ENCODE results near the gene ADGRD1. TPM values are rescaled to one million over a fixed set of nuclear protein-coding genes. Genes with fewer than 3 reads are reported as not detected.

The ADGRD1 gene
- total RNA-seq, 1 donor from 2014 or later, result 35.8 TPM

GRCh38 chr12:131132118-131132892 lies 178.6 kb downstream of the ADGRD1 start:
- DNase-seq (ENCODE audit: extremely low spot score in 2 of 2), result peak; percentile 86 to 90

GRCh38 chr12:131133015-131133905 lies 179.6 kb downstream of the ADGRD1 start:
- Histone ChIP-seq H3K4me3 (no peak overlapping the region), H3K9me3 (no peaks in the 10 kb centered on the region), H3K36me3 (no peaks in the 10 kb centered on the region), H3K4me1 (peaks cover 18% of the 10 kb centered on the region), H3K27ac (peak overlapping the region; percentile 70), H3K27me3 (no peaks in the 10 kb centered on the region)
- DNase-seq (ENCODE audit: extremely low spot score in 2 of 2), result peak; percentile 82 to 92
- intact Hi-C loops (cut with DNase I), result no loop called here
- TF ChIP-seq POLR2AphosphoS5 (IDR thresholded peaks at IDR 0.05; ENCODE audit: insufficient read depth in 1 of 2, low read depth in 1 of 2) (peak in 1 of 2 donors; percentile 63), POLR2A (IDR thresholded peaks at IDR 0.05) (no peak)
- TF ChIP-seq, protein P1, sequence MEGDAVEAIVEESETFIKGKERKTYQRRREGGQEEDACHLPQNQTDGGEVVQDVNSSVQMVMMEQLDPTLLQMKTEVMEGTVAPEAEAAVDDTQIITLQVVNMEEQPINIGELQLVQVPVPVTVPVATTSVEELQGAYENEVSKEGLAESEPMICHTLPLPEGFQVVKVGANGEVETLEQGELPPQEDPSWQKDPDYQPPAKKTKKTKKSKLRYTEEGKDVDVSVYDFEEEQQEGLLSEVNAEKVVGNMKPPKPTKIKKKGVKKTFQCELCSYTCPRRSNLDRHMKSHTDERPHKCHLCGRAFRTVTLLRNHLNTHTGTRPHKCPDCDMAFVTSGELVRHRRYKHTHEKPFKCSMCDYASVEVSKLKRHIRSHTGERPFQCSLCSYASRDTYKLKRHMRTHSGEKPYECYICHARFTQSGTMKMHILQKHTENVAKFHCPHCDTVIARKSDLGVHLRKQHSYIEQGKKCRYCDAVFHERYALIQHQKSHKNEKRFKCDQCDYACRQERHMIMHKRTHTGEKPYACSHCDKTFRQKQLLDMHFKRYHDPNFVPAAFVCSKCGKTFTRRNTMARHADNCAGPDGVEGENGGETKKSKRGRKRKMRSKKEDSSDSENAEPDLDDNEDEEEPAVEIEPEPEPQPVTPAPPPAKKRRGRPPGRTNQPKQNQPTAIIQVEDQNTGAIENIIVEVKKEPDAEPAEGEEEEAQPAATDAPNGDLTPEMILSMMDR (IDR thresholded peaks at IDR 0.05), result no peak

More at GRCh38 chr12:131132118-131132892, 178.6 kb downstream of the ADGRD1 start:
- Histone ChIP-seq H3K4me3 (no peak overlapping the region), H3K27me3 (no peaks in the 10 kb centered on the region), H3K9me3 (no peaks in the 10 kb centered on the region), H3K4me1 (peaks cover 14% of the 10 kb centered on the region), H3K36me3 (no peaks in the 10 kb centered on the region), H3K27ac (peak overlapping the region; percentile 70)
- TF ChIP-seq, protein P1 (IDR thresholded peaks at IDR 0.05), result peak; percentile 47 to 72 (median 72)
- TF ChIP-seq POLR2AphosphoS5 (IDR thresholded peaks at IDR 0.05; ENCODE audit: insufficient read depth in 1 of 2, low read depth in 1 of 2) (no peak), POLR2A (IDR thresholded peaks at IDR 0.05) (no peak)
- intact Hi-C loops (cut with DNase I), result no loop called here

DNA sequence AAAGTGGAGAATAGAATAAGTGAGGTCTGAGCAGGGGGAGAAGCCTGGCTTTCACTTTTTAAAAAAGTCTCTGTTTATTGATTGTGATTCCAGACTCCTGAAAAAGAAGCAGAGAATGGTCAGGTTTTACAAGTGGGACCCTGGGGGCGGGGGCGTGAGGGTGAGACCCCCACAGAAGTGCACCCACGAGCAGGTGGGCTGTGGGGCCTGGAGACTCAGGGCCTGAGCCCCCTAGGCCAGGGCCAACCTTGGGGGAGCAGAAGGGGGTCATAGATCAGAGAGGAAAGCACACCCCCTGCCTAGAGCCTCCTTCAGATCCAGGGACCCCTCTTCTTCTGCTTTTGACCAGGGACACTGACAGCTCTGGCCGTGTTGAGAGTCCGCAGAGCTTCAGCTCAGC lies 180.3 kb downstream of the ADGRD1 start:
- H3K9me3 ChIP-seq, result no peaks in the 10 kb centered on the region
- peak in 1 of 2 donors; percentile 70 for DNase-seq (ENCODE audit: extremely low spot score in 2 of 2)
- intact Hi-C loops (cut with DNase I), result no loop called here

DNA sequence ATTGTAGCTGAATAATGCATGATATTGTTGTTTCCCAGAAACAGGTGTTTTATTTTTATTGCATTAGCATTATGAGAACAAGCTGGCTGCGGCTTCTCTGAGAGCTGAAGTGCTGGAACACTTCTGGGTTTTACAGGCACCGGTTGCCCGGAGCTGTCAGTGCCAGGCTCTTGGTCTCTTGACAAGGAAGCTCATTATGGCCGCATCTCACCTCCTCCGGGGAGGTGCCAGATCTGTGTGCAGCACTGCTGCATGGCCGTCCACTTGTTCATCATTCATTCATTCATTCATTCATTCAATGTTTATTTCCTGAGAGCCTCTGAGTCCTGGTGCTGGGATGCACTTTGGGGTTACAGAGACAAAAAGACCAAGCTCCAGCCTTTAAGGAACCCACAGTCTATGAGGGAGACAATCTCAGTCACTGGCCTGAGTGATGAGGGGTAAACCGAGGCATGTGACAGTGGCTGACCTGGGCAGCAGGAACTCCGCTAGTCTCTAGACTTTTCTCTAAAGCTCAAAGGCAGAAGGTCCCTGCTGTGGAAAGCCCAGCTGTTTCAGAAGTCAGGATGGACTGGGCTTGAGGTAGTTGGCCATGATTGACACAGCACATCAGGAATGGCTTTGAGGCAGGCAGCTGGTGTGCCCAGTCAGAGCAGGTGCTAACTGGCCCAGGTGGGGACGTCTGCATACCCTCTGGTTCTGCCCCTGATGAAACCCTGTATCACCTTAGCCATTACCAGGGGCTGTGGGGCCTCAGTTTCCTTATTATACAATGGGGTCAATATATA lies 181.0 kb downstream of the ADGRD1 start:
- intact Hi-C loops (cut with DNase I), result no loop called here
- H3K36me3 ChIP-seq, result no peaks in the 10 kb centered on the region
- H3K27ac ChIP-seq, result no peak overlapping the region
- H3K27me3 ChIP-seq, result no peaks in the 10 kb centered on the region
- no peak overlapping the region for H3K4me3 ChIP-seq
- peaks cover 20% of the 10 kb centered on the region for H3K4me1 ChIP-seq
- DNase-seq (ENCODE audit: extremely low spot score in 2 of 2), result peak in 1 of 2 donors; percentile 77
- no peaks in the 10 kb centered on the region for H3K9me3 ChIP-seq
- TF ChIP-seq POLR2A (IDR thresholded peaks at IDR 0.05) (no peak), POLR2AphosphoS5 (IDR thresholded peaks at IDR 0.05; ENCODE audit: insufficient read depth in 1 of 2, low read depth in 1 of 2) (no peak)
- TF ChIP-seq, protein P1 (IDR thresholded peaks at IDR 0.05), result no peak

More for the DNA sequence above, 180.3 kb downstream of the ADGRD1 start:
- Histone ChIP-seq H3K27me3 (no peaks in the 10 kb centered on the region), H3K27ac (no peak overlapping the region), H3K4me3 (no peak overlapping the region), H3K4me1 (peaks cover 20% of the 10 kb centered on the region), H3K36me3 (no peaks in the 10 kb centered on the region)
- TF ChIP-seq, protein P1 (IDR thresholded peaks at IDR 0.05), result no peak
- TF ChIP-seq POLR2AphosphoS5 (IDR thresholded peaks at IDR 0.05; ENCODE audit: insufficient read depth in 1 of 2, low read depth in 1 of 2) (no peak), POLR2A (IDR thresholded peaks at IDR 0.05) (no peak)

Data from vagina (tissue), 2 donors.